ENCODE data around the gene ZNF678. TPM values are rescaled to one million over a fixed set of nuclear protein-coding genes. Genes with fewer than 3 reads are reported as not detected.

The ZNF678 gene
- total and polyA plus RNA-seq, 2 donors (not counting 1 experiment from before 2014, with no cell fraction given) = 5.5 to 16.0 TPM

DNA sequence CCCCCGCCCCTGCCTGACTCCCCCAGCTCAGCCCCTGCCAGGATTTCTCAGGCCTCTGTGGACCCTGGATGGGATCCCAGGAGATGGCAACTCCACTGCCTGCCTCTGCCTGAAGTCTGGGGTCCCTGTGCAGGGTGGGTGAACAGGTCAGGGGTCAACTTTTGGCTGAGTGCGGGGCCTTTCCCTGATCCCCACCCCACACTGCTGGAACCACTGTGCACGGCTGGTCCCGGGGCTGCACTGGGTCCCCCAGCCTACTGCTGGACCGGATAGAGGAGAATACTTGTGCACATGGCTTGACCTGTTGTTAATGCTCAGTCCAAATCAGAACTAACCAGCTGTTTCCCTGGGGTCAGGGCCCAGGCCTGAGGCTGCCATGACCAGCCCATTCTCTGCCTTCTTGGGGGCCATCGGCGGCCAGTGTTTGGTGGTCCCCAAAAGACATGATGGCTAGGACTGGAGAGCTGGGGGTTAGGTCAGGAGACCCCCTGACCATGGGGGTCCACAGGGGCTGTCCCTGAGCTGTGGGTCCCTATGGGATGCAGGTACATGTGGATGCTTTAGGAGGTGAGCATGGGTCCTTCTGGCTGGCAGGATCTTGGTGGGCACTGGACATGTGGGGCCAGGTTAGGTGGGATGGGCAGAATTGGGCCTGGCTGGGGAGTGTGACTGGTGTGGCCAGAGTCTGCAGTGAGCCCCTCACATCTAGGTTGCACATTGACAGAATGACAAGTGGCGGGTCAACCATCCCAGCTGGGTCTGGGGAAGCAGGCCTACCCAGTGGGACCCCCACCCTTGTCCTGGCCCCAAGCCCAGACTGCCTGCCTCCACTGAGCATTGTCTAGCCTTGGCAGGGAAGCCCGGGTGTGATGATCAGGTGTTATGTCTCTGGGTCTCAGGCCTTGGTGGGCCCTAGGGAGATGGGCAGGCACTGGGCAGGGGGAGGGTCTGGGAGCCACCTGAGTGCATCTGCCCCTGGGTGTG lies 19.0 kb upstream of the ZNF678 start:
- Histone ChIP-seq H3K9ac (ENCODE audit: low read length) (no peak overlapping the region), H3K27ac (ENCODE audit: low read length in 2 of 2) (no peak overlapping the region), H3K27me3 (replicated peaks in 1 of 4; ENCODE audit: control extremely low read depth in 1 of 4, control insufficient read depth in 3 of 4, insufficient read depth in 4 of 4, low read length in 3 of 4) (no peaks in the 10 kb centered on the region), H3K4me1 (ENCODE audit: control insufficient read depth in 2 of 2, insufficient read depth in 2 of 2, low read length in 2 of 2) (peaks cover 0 to 16% of the 10 kb centered on the region in 2 donors), H3K4me3 (ENCODE audit: control extremely low read depth in 1 of 5, extremely low read depth in 1 of 5, insufficient read depth in 1 of 5, low read depth in 2 of 5, low read length in 4 of 5) (no peak overlapping the region), H3K79me2 (ENCODE audit: control insufficient read depth, insufficient read depth, low read length) (no peaks in the 10 kb centered on the region), H3K4me2 (replicated peaks; ENCODE audit: low read depth, low read length, poor library complexity, severe bottlenecking) (no peak overlapping the region), H4K20me1 (ENCODE audit: control insufficient read depth, insufficient read depth, low read length, poor library complexity, severe bottlenecking) (no peaks in the 10 kb centered on the region), H2AFZ (ENCODE audit: insufficient read depth, low read depth, low read length, poor library complexity, severe bottlenecking) (no peak overlapping the region), H3K9me3 (ENCODE audit: control extremely low read depth in 1 of 3, control insufficient read depth in 2 of 3, insufficient read depth in 1 of 3, low read length in 2 of 3) (peaks cover 0 to 12% (median 0%) of the 10 kb centered on the region in 3 donors), H3K36me3 (replicated peaks in 1 of 2; ENCODE audit: control extremely low read depth in 1 of 2, control insufficient read depth in 1 of 2, extremely low read depth in 1 of 2, insufficient read depth in 2 of 2, low read length in 1 of 2) (no peaks in the 10 kb centered on the region)
- WGBS (ENCODE audit: insufficient coverage) = 97% methylated on average over 8 of the region's 9 CpGs
- no peak for DNase-seq
- ChIA-PET POLR2A (no interaction called here), CTCF (no interaction called here)
- no peak for TF ChIP-seq EZH2 (IDR thresholded peaks at IDR 0.05; ENCODE audit: borderline replicate concordance, insufficient read depth, low read depth, low read length, poor library complexity, severe bottlenecking)
- TF ChIP-seq, protein P1, sequence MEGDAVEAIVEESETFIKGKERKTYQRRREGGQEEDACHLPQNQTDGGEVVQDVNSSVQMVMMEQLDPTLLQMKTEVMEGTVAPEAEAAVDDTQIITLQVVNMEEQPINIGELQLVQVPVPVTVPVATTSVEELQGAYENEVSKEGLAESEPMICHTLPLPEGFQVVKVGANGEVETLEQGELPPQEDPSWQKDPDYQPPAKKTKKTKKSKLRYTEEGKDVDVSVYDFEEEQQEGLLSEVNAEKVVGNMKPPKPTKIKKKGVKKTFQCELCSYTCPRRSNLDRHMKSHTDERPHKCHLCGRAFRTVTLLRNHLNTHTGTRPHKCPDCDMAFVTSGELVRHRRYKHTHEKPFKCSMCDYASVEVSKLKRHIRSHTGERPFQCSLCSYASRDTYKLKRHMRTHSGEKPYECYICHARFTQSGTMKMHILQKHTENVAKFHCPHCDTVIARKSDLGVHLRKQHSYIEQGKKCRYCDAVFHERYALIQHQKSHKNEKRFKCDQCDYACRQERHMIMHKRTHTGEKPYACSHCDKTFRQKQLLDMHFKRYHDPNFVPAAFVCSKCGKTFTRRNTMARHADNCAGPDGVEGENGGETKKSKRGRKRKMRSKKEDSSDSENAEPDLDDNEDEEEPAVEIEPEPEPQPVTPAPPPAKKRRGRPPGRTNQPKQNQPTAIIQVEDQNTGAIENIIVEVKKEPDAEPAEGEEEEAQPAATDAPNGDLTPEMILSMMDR (IDR thresholded peaks at IDR 0.05) = no peak
- intact Hi-C loops (cut with micrococcal nuclease) = loop anchor here (5.0 kb wide), 1 partner anchor 997 kb away; the partner anchor contains the start of gene STUM
- Mint-ChIP-seq H3K27ac (no peak overlapping the region), H3K4me1 (peaks cover 3% of the 10 kb centered on the region), H3K9me3 (ENCODE audit: insufficient read depth) (no peaks in the 10 kb centered on the region), H3K4me3 (no peak overlapping the region), H3K27me3 (peaks cover 7% of the 10 kb centered on the region)
- ATAC-seq (ENCODE audit: low read depth) = no peak

DNA sequence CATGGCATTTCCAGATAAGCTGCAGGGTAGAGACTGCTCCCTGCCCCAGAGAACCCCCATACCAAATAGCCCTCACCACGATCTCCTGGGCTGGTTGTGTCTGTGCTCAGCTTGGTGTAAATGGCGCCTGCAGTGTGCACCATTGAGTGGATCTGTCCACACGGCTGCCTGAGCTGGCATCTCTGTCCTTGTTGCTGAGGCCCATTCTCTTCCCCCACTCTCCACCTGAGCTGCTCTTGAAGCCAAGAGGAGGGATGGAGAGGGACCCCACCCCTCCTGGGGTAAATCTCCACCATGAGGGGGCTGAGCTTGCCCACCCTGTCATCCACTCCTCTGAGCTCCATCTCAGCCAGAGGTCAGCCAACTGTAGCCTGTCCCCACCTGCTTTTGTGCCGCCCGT lies 18.0 kb upstream of the ZNF678 start:
- no peaks in the 10 kb centered on the region for H3K9me3 Mint-ChIP-seq (ENCODE audit: insufficient read depth)
- H3K4me1 Mint-ChIP-seq = peaks cover 3% of the 10 kb centered on the region
- H3K27me3 Mint-ChIP-seq = peaks cover 12% of the 10 kb centered on the region
- no peak overlapping the region for H3K4me3 Mint-ChIP-seq
- ChIA-PET POLR2A (no interaction called here), CTCF (no interaction called here)
- Histone ChIP-seq H3K79me2 (ENCODE audit: control insufficient read depth, insufficient read depth, low read length) (no peaks in the 10 kb centered on the region), H3K4me2 (replicated peaks; ENCODE audit: low read depth, low read length, poor library complexity, severe bottlenecking) (no peak overlapping the region), H3K27me3 (replicated peaks in 1 of 4; ENCODE audit: control extremely low read depth in 1 of 4, control insufficient read depth in 3 of 4, insufficient read depth in 4 of 4, low read length in 3 of 4) (peaks cover 0 to 4% (median 0%) of the 10 kb centered on the region in 4 experiments), H3K9ac (ENCODE audit: low read length) (no peak overlapping the region), H4K20me1 (ENCODE audit: control insufficient read depth, insufficient read depth, low read length, poor library complexity, severe bottlenecking) (no peaks in the 10 kb centered on the region), H3K4me3 (ENCODE audit: control extremely low read depth in 1 of 5, extremely low read depth in 1 of 5, insufficient read depth in 1 of 5, low read depth in 2 of 5, low read length in 4 of 5) (no peak overlapping the region), H3K9me3 (ENCODE audit: control extremely low read depth in 1 of 3, control insufficient read depth in 2 of 3, insufficient read depth in 1 of 3, low read length in 2 of 3) (peaks cover 0 to 16% (median 0%) of the 10 kb centered on the region in 3 donors), H3K27ac (ENCODE audit: low read length in 2 of 2) (no peak overlapping the region), H3K36me3 (replicated peaks in 1 of 2; ENCODE audit: control extremely low read depth in 1 of 2, control insufficient read depth in 1 of 2, extremely low read depth in 1 of 2, insufficient read depth in 2 of 2, low read length in 1 of 2) (no peaks in the 10 kb centered on the region), H3K4me1 (ENCODE audit: control insufficient read depth in 2 of 2, insufficient read depth in 2 of 2, low read length in 2 of 2) (peaks cover 0 to 16% of the 10 kb centered on the region in 2 donors), H2AFZ (ENCODE audit: insufficient read depth, low read depth, low read length, poor library complexity, severe bottlenecking) (no peak overlapping the region)
- ATAC-seq (ENCODE audit: low read depth) (no peak), DNase-seq (no peak)
- intact Hi-C loops (cut with micrococcal nuclease) = no loop called here
- TF ChIP-seq, protein P1 (IDR thresholded peaks at IDR 0.05) = no peak
- TF ChIP-seq EZH2 (IDR thresholded peaks at IDR 0.05; ENCODE audit: borderline replicate concordance, insufficient read depth, low read depth, low read length, poor library complexity, severe bottlenecking) = no peak
- no peak overlapping the region for H3K27ac Mint-ChIP-seq
- no CpG with 5 or more reads among the region's 5 CpGs for WGBS (ENCODE audit: insufficient coverage)

Data from B cell (primary cell).